Activated CD4-positive, alpha-beta memory T cell treated with anti-CD3 and anti-CD28 coated beads, Interleukin-2, amount 10 ng/mL, durations not matched to agents 7 days and 5 days (primary cell): ENCODE data around the gene PPT2. TPM values are rescaled to one million over a fixed set of nuclear protein-coding genes. Genes with fewer than 3 reads are reported as not detected.
A peak's percentile ranks its signal among the peaks of the same experiment; 100 is the strongest.
"Not testable (repeated sequence)": the region's sequence is repeated elsewhere in the genome, so short reads cannot be mapped to it uniquely, and the experiment has no call there.

ENCODE experiments used
- CTCF ChIA-PET: fragments of 350-600 bp; sonication (Branson Sonifier 250); formaldehyde crosslinking; loops from one replicate; lab custom pipeline; 2021; ENCODE audit warnings: antibody characterized with exemption, inconsistent platforms; lab: Charles Lee
- POLR2A ChIA-PET: fragments of 350-600 bp; sonication (Branson Sonifier 250); formaldehyde crosslinking; loops from one replicate; lab custom pipeline; 2021; ENCODE audit warnings: antibody characterized with exemption; lab: Charles Lee
- DNase-seq: peaks from one replicate; pipeline ENCODE4 v3.0.0-alpha.2; 2020
- H3K27ac Mint-ChIP-seq: one replicate; pipeline ENCODE4 v1.8.0; 2021; ENCODE audit warnings: mild to moderate bottlenecking, mixed read lengths
- H3K27me3 Mint-ChIP-seq: one replicate; pipeline ENCODE4 v1.8.0; 2021; ENCODE audit warnings: mixed read lengths
- H3K36me3 Mint-ChIP-seq: one replicate; pipeline ENCODE4 v1.8.0; 2021; ENCODE audit warnings: low read depth, mixed read lengths
- H3K4me1 Mint-ChIP-seq: one replicate; pipeline ENCODE4 v1.8.0; 2021; ENCODE audit warnings: mixed read lengths
- H3K4me3 Mint-ChIP-seq: one replicate; pipeline ENCODE4 v1.8.0; 2021; ENCODE audit warnings: mild to moderate bottlenecking, mixed read lengths
- H3K9me3 Mint-ChIP-seq: one replicate; pipeline ENCODE4 v1.8.0; 2021; ENCODE audit warnings: mixed read lengths
- total RNA-seq, 2 experiments: library from RNA; stranded (reverse); gene quantifications; one replicate each; pipeline ENCODE4 v1.2.3, GENCODE V29; 2021

Gene PPT2
- total RNA-seq, 2 experiments from 2014 or later, result 8.3 to 9.4 TPM

DNA sequence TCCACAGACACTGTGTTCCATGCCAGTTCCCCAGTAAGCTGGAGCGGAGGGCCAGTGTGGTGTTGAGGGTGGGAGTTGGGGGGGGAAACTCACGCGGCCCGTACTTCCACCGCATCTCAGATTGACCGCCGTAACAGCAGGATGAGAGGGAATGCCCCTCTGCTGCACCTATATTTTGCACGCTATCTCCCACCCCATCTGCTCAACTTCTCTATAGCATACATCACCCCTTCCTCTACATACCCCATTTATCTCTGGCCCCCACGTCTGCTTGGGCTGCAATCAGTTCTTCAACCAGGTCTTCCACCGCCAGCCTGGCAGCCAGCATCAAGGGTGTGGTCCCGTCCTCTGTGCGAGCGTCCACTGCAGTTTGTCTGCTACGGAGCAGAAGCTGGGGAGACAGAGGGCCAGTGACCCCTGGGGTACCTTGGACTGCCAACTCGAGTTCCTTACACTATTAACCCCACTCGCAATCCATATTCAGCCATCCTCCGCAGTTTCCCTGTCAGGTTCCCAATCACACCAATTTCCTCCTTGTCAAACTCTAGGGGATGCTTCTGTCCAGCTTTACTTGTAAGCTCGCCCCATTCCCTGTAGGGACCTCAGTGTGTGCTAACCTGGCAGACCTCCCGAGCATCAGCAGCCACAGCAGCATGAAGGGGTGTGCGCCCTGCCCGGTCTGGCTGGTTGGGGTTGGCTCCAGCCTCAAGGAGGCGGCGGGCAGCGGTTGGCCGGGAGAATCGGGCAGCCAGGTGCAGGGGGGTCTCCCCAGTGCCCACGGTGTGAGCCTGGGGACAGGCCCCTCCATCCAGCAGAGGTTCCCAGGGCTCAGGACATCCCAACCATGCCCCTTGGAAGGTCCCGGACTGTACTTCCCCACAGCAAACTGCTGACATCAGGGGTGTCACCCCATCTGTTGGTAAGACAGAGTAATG lies 43.0 kb downstream of the PPT2 start:
- ChIA-PET CTCF (interaction anchor here (1.0 to 2.1 kb wide), 2 partner anchors 18 to 59 kb away, joined by 3 to 12 read pairs; partner anchors contain the start of gene RNF5), POLR2A (interaction anchor here (0.6 to 1.6 kb wide), 7 partner anchors 25 to 642 kb away, joined by 3 to 6 read pairs (median 3); partner anchors contain the start of genes ATF6B and TAP2)
- Mint-ChIP-seq H3K4me1 (peaks cover 33% of the 10 kb centered on the region), H3K27me3 (peaks cover 2% of the 10 kb centered on the region), H3K9me3 (no peaks in the 10 kb centered on the region), H3K36me3 (peaks cover 8% of the 10 kb centered on the region), H3K4me3 (peak overlapping the region; percentile 95), H3K27ac (peak overlapping the region; percentile 98)
- no peak for DNase-seq

DNA sequence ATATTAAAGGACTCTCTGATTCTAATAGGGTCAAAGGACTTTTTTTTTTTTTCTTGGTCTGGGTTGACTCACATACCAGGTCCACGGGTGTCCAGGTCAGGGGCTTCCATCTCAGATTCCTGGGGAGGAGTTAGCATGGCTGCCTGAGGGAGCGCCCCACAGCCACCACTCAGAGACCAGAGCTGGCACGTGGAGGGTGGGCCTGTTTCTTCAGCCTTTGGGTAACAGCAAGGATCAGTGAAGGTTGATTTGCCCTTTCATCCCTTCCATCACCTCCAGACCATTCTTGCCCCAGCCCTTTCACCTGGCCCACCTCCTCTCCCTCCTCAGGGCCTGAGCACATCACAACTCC lies 44.4 kb downstream of the PPT2 start:
- Mint-ChIP-seq H3K36me3 (no peaks in the 10 kb centered on the region), H3K27me3 (peaks cover 2% of the 10 kb centered on the region), H3K27ac (no peak overlapping the region), H3K4me1 (peaks cover 27% of the 10 kb centered on the region), H3K9me3 (no peaks in the 10 kb centered on the region), H3K4me3 (no peak overlapping the region)
- POLR2A ChIA-PET, result no interaction called here
- no peak for DNase-seq
- CTCF ChIA-PET, result no interaction called here

DNA sequence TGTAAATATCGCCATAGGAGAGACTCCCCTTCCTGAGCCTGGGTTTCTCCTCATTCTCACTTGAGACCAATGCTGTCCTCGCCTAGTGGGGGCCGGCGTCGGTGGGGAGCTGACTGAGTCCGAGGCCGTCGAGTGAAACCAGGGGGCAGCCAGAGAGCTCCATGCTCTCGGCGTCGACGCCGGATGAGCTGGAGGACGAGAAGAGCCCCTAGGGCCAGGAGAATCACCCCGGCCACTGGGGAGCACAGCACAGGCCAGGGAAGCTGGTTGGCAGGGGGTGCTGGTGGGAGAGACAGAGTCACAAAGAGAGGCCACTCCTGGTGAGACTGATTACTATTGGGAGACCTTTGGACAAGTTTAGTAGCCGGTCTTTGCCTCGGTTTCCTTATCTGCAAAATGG lies 44.9 kb downstream of the PPT2 start:
- Mint-ChIP-seq H3K4me1 (peaks cover 22% of the 10 kb centered on the region), H3K27ac (no peak overlapping the region), H3K27me3 (peaks cover 2% of the 10 kb centered on the region), H3K36me3 (no peaks in the 10 kb centered on the region), H3K9me3 (no peaks in the 10 kb centered on the region), H3K4me3 (no peak overlapping the region)
- no peak for DNase-seq
- CTCF ChIA-PET, result no interaction called here
- POLR2A ChIA-PET, result no interaction called here

DNA sequence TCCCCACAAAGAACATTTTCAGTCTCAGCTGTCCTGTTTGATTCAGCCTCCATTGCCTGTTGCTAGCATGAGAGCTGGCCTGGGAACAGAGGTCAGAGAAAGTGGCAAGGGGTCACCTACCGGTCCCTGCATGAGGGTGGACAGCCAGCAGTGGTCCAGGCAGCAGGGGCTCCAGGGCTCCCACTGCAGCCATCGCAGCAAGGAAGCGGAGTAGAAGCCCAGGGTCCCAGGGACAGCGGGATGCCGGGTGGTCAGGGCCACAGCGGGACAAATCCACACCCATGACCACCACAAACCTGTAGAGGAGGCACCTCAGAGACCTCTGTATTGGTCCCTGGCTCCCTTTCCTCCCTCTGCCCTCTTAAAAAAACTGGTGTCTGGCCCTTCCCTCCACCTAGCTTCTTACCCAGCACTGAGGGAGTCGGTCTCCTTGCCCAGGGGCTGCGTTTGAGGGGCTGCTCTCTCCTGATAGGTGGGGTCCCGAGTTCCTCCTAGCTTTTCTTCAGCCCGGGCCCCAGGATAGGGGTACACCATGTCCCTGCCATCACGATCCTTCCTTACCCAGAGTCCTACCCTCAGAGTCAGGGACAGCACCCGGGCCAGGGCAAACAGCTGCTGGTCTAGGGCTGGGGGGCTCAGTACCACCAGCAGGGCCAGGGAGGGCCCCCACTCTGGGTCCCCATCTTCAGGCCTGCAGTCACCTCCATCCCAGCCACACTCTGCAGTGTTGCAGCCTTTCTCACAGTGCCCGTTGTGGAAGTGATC lies 47.0 kb downstream of the PPT2 start:
- POLR2A ChIA-PET, result interaction anchor here (0.7 kb wide), 1 partner anchor 241 kb away, joined by 3 read pairs; no protein-coding TSS in a partner anchor
- CTCF ChIA-PET, result no interaction called here
- Mint-ChIP-seq H3K27ac (no peak overlapping the region), H3K36me3 (no peaks in the 10 kb centered on the region), H3K9me3 (no peaks in the 10 kb centered on the region), H3K4me3 (no peak overlapping the region), H3K27me3 (peaks cover 10% of the 10 kb centered on the region), H3K4me1 (peaks cover 6% of the 10 kb centered on the region)
- DNase-seq, result no peak

DNA sequence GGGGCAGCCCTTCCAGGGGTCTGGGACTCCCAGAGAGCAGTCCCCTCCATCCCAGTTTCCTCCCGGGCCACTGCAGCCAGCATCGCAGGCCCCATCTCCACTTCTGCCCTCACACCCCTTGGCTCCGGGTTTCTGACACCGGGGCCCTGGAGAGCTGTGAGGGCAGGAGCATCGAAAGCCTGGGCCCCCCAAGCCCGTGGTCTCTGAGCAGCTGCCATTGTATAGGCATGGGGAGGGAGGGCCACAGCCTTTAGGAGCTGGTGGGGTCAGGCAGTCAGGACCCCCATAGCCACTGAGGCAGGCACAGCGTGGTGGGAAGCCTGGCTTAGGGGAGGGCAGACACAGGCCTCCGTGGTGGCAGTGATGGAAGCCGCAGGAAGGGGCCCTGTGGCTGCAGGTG lies 48.2 kb downstream of the PPT2 start:
- ChIA-PET CTCF (no interaction called here), POLR2A (no interaction called here)
- Mint-ChIP-seq H3K36me3 (no peaks in the 10 kb centered on the region), H3K4me3 (no peak overlapping the region), H3K9me3 (no peaks in the 10 kb centered on the region), H3K27me3 (peaks cover 10% of the 10 kb centered on the region), H3K27ac (no peak overlapping the region), H3K4me1 (no peaks in the 10 kb centered on the region)
- DNase-seq, result no peak

DNA sequence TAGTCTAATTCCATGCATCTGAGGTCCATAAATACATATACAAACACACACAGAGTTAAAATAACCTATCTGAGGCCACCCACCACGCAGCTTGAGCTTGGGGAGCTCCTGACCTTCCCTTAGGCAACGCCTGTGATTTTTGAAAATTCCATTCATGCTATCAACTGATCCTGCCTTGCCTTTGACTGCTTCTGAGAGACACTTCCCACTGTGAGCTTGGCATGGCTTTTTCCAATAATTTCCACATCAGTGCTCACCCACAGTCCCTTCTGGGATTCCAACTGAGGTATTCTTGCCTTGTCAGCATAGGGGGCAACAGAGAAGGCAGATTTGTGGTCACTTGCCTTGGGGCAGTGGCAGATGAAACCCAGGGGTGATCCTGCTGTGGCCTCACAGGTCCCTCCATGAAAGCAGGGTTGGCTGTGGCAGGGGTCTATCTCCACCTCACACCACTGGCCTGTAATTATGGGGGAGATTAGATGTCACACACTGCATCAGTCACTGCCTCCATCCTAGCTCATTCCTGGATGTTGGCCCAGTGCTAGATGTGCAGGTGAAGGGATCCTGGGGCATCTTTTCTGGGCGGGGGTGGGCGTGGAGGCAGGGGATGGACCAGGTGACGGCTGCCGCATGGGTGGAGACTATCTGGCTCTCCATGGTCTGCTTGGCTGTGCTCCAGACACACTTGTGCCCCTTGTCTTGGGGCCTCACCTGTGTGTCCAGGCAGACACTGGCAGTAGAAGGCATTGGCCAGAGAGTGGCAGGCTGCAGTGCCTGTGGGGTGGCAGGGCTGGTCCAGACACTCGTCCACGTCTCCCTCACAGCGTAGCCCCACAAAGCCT lies 49.7 kb downstream of the PPT2 start:
- H3K36me3 Mint-ChIP-seq, result no peaks in the 10 kb centered on the region
- H3K4me1 Mint-ChIP-seq, result no peaks in the 10 kb centered on the region
- H3K27ac Mint-ChIP-seq, result no peak overlapping the region

DNA sequence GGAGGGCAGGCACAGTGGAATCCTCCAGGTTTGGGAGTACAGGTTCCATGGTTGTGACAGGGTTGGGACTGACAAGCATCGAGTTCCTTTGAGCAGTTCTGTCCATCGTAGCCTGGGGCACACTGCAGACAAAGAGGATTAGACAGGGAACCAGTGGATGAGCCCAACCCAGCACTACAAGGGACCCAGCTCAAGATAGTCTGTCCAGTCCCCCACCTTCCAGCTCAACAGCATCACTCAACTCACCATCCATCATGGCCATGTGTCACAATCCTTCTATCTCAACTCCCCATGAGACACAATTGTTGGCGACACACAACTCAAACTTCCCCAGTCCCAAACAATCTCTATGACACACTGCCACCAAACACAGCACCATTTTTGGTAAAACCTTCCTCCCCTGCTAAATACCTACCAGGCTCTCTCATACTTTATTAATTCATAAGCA lies 50.4 kb downstream of the PPT2 start:
- Mint-ChIP-seq H3K27ac (no peak overlapping the region), H3K27me3 (peaks cover 15% of the 10 kb centered on the region), H3K36me3 (no peaks in the 10 kb centered on the region), H3K9me3 (no peaks in the 10 kb centered on the region), H3K4me3 (no peak overlapping the region), H3K4me1 (no peaks in the 10 kb centered on the region)
- POLR2A ChIA-PET, result interaction anchor here (1.5 kb wide), 1 partner anchor 9 kb away, joined by 6 read pairs; no protein-coding TSS in a partner anchor
- CTCF ChIA-PET, result no interaction called here
- DNase-seq, result no peak

More for the DNA sequence above, 49.7 kb downstream of the PPT2 start:
- no peak overlapping the region for H3K4me3 Mint-ChIP-seq
- no peak for DNase-seq
- ChIA-PET CTCF (no interaction called here), POLR2A (interaction anchor here (1.5 kb wide), 1 partner anchor 8 kb away, joined by 6 read pairs; no protein-coding TSS in a partner anchor)
- peaks cover 12% of the 10 kb centered on the region for H3K27me3 Mint-ChIP-seq
- no peaks in the 10 kb centered on the region for H3K9me3 Mint-ChIP-seq

DNA sequence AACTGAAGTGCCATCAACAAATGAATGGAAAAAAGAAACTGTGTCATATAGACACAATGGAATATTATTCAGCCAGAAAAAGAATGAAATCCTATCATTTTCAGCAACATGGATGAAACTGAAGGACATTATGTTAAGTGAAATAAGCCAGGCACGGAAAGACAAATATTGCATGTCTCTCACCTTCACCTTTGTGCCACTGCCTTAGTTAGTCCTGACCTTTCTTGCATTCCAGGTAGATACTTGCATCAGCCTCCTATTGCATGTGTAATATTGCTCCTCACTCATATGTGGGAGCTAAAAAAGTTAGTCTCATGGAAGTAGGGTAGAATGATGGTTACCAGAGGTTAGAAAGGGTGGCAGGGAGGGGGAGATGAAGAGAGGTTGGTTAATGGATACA lies 55.1 kb downstream of the PPT2 start:
- Mint-ChIP-seq H3K36me3 (no peaks in the 10 kb centered on the region), H3K27me3 (peaks cover 13% of the 10 kb centered on the region)
- DNase-seq, result no peak

DNA sequence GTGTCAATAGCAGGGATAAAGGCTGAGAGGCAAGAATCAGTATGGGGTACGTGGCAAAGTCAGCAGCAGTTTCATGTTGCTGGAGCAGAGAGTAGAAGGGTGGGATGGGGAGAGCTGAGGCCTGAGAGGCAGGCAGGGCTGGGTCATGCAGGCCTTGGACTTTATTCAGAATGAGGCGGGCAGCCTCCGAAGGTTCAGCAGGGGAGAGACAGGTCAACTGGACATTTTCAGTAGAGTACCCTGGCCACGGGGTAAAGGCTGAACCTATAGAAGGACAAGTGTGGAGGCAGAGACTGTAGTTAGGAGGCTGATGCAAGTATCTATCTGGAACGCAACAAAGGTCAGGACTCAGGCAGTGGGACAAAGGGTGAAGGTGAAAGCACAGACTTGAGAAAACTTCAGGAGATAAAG lies 56.3 kb downstream of the PPT2 start:
- Mint-ChIP-seq H3K9me3 (no peaks in the 10 kb centered on the region), H3K27me3 (peaks cover 5% of the 10 kb centered on the region), H3K27ac (no peak overlapping the region), H3K4me3 (no peak overlapping the region), H3K4me1 (no peaks in the 10 kb centered on the region), H3K36me3 (no peaks in the 10 kb centered on the region)
- CTCF ChIA-PET, result no interaction called here
- DNase-seq, result no peak
- POLR2A ChIA-PET, result no interaction called here

More for the DNA sequence above, 55.1 kb downstream of the PPT2 start:
- ChIA-PET CTCF (no interaction called here), POLR2A (no interaction called here)
- Mint-ChIP-seq H3K9me3 (no peaks in the 10 kb centered on the region), H3K4me1 (no peaks in the 10 kb centered on the region), H3K27ac (no peak overlapping the region), H3K4me3 (no peak overlapping the region)

DNA sequence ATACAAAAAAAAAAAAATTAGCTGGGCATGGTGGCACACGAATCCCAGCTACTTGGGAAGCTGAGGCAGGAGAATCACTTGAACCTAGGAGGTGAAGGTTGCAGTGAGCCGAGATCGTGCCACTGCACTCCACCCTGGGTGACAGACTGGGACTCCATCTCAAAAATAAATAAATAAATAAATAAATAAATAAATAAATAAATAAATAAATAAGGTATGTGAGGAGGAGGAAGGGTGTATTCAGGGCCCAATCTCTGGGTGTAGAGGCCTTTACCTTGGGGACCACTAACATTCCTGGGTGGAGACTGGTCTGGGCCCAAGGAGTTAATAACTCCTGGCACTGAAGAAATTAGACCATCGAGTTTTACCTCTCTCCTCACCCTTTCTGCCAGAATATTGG lies 57.5 kb downstream of the PPT2 start:
- H3K9me3 Mint-ChIP-seq, H3K27me3 Mint-ChIP-seq, DNase-seq, POLR2A ChIA-PET, H3K36me3 Mint-ChIP-seq, H3K4me1 Mint-ChIP-seq, H3K4me3 Mint-ChIP-seq, H3K27ac Mint-ChIP-seq: not testable (repeated sequence)
- CTCF ChIA-PET, result interaction anchor here (0.9 kb wide), 1 partner anchor 1724 kb away, joined by 3 read pairs; no protein-coding TSS in a partner anchor

DNA sequence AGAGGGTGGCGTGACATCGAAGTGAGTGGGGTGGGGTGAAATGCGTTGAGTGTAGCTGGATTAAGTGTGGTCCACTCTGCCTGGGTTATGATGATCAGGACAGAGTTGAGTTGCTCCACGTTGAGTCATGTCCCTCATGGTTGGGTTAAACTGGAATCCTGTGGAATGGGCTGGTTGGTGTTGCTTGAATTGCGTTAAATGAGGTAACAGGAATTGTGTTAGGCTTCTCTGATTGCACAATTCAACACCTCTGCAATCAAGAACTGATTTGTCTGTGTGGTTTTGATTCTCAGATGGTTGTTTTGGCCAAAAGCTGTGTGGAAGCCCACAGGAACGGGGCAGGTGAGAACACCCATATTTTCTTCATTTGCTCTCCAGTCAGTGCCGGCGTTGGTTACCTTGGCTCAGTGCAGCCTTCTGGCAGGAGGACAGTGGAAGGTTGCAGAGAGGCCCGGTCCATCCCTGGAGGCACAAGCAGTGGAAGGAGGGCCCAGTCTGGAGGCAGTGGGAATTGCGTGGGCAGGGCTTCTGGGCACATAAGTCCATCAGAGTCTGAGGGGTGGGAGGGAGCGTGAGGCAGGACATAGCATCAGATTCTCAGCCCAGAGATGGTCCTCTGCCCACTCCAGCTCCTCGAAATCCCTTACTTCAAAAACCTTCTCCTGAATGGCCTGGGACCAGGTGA lies 58.3 kb downstream of the PPT2 start:
- POLR2A ChIA-PET, result no interaction called here
- peaks cover 5% of the 10 kb centered on the region for H3K27me3 Mint-ChIP-seq
- H3K9me3 Mint-ChIP-seq, result no peaks in the 10 kb centered on the region
- CTCF ChIA-PET, result no interaction called here
- H3K27ac Mint-ChIP-seq, result no peak overlapping the region
- no peaks in the 10 kb centered on the region for H3K4me1 Mint-ChIP-seq
- H3K4me3 Mint-ChIP-seq, result no peak overlapping the region
- no peak for DNase-seq
- H3K36me3 Mint-ChIP-seq, result no peaks in the 10 kb centered on the region
